T-cell (primary cell): ENCODE results near the gene MMS19. TPM values are rescaled to one million over a fixed set of nuclear protein-coding genes. Genes with fewer than 3 reads are reported as not detected.
"Not testable (repeated sequence)": the region's sequence is repeated elsewhere in the genome, so short reads cannot be mapped to it uniquely, and the experiment has no call there.

Experiments
- ATAC-seq, 4 experiments: fragments of 200-7000 bp in 3 of 4; fragments of 150-1000 bp in 1 of 4; cut with Tn5 transposase; replicated peaks in 1 of 4; 1 replicate in 3 of 4; 2 replicates in 1 of 4; pipeline ENCODE4 v1.10.0; 2021; ENCODE audit warnings: moderate library complexity in 3 of 4, mild to moderate bottlenecking in 2 of 4, moderate number of reproducible peaks in 1 of 4
- CTCF ChIA-PET, 2 donors: fragments of 300-600 bp; sonication (Branson Sonifier 250); formaldehyde crosslinking; loops; one replicate each; lab custom pipeline; 2022; ENCODE audit warnings: antibody characterized with exemption in 2 of 2; lab: Charles Lee
- POLR2A ChIA-PET, 2 donors: fragments of 300-600 bp; sonication (Branson Sonifier 250); formaldehyde crosslinking; loops; one replicate each; lab custom pipeline; 2022; ENCODE audit warnings: antibody characterized with exemption in 2 of 2; lab: Charles Lee
- DNase-seq, 35 experiments: peaks; one replicate each; pipeline versions ENCODE4 v3.0.0 to v3.0.0-alpha.2; 2013 to 2023
- H3K27ac ChIP-seq: one replicate; pipeline ENCODE4 v1.5.1; 2013; ENCODE audit warnings: low read length
- H3K27me3 ChIP-seq, 2 experiments: replicated peaks in 1 of 2; 1 replicate in 1 of 2; 2 replicates in 1 of 2; pipeline versions ENCODE4 v1.6.1 to v1.7.0; 2013; ENCODE audit warnings: low read length in 1 of 2, mixed read lengths in 1 of 2; ENCODE audit not compliant: control insufficient read depth in 2 of 2, insufficient read depth in 2 of 2; ENCODE audit errors: extremely low read depth in 1 of 2
- H3K36me3 ChIP-seq, 2 donors: 1 replicate in 1 of 2; 2 replicates in 1 of 2; pipeline versions ENCODE4 v1.6.1 to v1.7.0; 2013; ENCODE audit warnings: low read length in 1 of 2; ENCODE audit not compliant: control insufficient read depth in 2 of 2, insufficient read depth in 1 of 2; ENCODE audit errors: extremely low read depth in 1 of 2
- H3K4me1 ChIP-seq, 2 experiments: 1 replicate in 1 of 2; 2 replicates in 1 of 2; pipeline versions ENCODE4 v1.6.1 to v1.7.0; 2013; ENCODE audit warnings: low read length in 2 of 2, mixed read lengths in 1 of 2; ENCODE audit not compliant: insufficient read depth in 2 of 2, control insufficient read depth in 1 of 2; ENCODE audit errors: extremely low read depth in 1 of 2
- H3K4me3 ChIP-seq, 2 donors: 1 replicate in 1 of 2; 2 replicates in 1 of 2; pipeline versions ENCODE4 v1.5.1 to v1.7.0; 2013; ENCODE audit warnings: mild to moderate bottlenecking in 2 of 2, low read length in 1 of 2, moderate library complexity in 1 of 2; ENCODE audit not compliant: control insufficient read depth in 1 of 2; ENCODE audit errors: extremely low read depth in 1 of 2
- H3K9me3 ChIP-seq: 2 replicates; pipeline ENCODE4 v1.7.0; 2013
- H3K27ac Mint-ChIP-seq, 2 donors: one replicate each; pipeline ENCODE4 v1.8.0; 2020 to 2021; ENCODE audit warnings: mild to moderate bottlenecking in 2 of 2, mixed read lengths in 2 of 2
- H3K27me3 Mint-ChIP-seq, 2 donors: one replicate each; pipeline ENCODE4 v1.8.0; 2021 to 2022; ENCODE audit warnings: mixed read lengths in 2 of 2
- H3K36me3 Mint-ChIP-seq: one replicate; pipeline ENCODE4 v1.8.0; 2021; ENCODE audit warnings: mixed read lengths
- H3K4me1 Mint-ChIP-seq, 3 donors: one replicate each; pipeline ENCODE4 v1.8.0; 2020 to 2022; ENCODE audit warnings: mixed read lengths in 3 of 3, mild to moderate bottlenecking in 1 of 3
- H3K4me3 Mint-ChIP-seq, 3 donors: one replicate each; pipeline ENCODE4 v1.8.0; 2020 to 2022; ENCODE audit warnings: mild to moderate bottlenecking in 3 of 3, mixed read lengths in 3 of 3, moderate library complexity in 3 of 3
- H3K9me3 Mint-ChIP-seq, 3 donors: one replicate each; pipeline ENCODE4 v1.8.0; 2020 to 2022; ENCODE audit warnings: mixed read lengths in 3 of 3
- WGBS: methylation state at CpG from one replicate; pipeline ENCODE4 v1.1.5; 2013; ENCODE audit warnings: missing lambda C conversion rate; ENCODE audit not compliant: insufficient coverage; 5-methylcytosine and 5-hydroxymethylcytosine counted together
- total RNA-seq, 35 experiments: library from RNA in 6 of 35; stranded (reverse) in 6 of 35; fragments of 120-200 nt in 1 of 35; gene quantifications; one replicate each; pipeline versions ENCODE4 v1.2.1 to v1.2.4 and lab custom pipeline; 2013 to 2026

Gene MMS19
- total RNA-seq, 5 donors from 2014 or later (not counting 1 experiment from before 2014, with no cell fraction given) = 73.8 to 106 (median 93.7) TPM

GRCh38 chr10:97529685-97530465, 31.7 kb upstream of the MMS19 start:
- Histone ChIP-seq H3K27me3 (no peaks in the 10 kb centered on the region), H3K9me3 (no peaks in the 10 kb centered on the region), H3K4me3 (no peak overlapping the region), H3K4me1 (no peaks in the 10 kb centered on the region), H3K36me3 (no peaks in the 10 kb centered on the region), H3K27ac (no peak overlapping the region)
- WGBS = 63% methylated on average over 6 of the region's 14 CpGs
- Mint-ChIP-seq H3K27me3 (no peaks in the 10 kb centered on the region), H3K4me3 (no peak overlapping the region), H3K36me3 (no peaks in the 10 kb centered on the region), H3K27ac (no peak overlapping the region), H3K9me3 (no peaks in the 10 kb centered on the region), H3K4me1 (no peaks in the 10 kb centered on the region)
- CTCF ChIA-PET = no interaction called here
- DNase-seq (no peak), ATAC-seq (no peak)
- POLR2A ChIA-PET = no interaction called here

DNA sequence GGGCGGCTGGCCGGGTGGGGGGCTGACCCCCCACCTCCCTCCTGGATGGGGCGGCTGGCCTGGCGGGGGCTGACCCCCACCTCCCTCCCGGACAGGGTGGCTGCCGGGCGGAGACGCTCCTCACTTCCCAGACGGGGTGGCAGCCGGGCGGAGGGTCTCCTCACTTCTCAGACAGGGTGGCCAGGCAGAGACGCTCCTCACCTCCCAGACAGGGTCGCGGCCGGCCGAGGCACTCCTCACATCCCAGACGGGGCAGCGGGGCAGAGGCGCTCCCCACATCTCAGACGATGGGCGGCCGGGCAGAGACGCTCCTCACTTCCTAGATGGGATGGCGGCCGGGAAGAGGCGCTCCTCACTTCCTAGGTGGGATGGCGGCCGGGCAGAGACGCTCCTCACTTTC, 30.7 kb upstream of the MMS19 start:
- CTCF ChIA-PET, H3K27me3 ChIP-seq, H3K4me3 Mint-ChIP-seq, H3K36me3 Mint-ChIP-seq, POLR2A ChIA-PET, H3K4me1 Mint-ChIP-seq, H3K36me3 ChIP-seq, H3K9me3 ChIP-seq, H3K9me3 Mint-ChIP-seq, H3K27me3 Mint-ChIP-seq, H3K4me3 ChIP-seq, H3K27ac Mint-ChIP-seq, DNase-seq, H3K27ac ChIP-seq, ATAC-seq, H3K4me1 ChIP-seq: not testable (repeated sequence)
- WGBS = 100% methylated on average over 5 of the region's 29 CpGs

- H3K4me1 ChIP-seq = no peaks in the 10 kb centered on the region
- no peak overlapping the region for H3K4me3 Mint-ChIP-seq
- DNase-seq (no peak), ATAC-seq (no peak)
- CTCF ChIA-PET = no interaction called here
- H3K4me3 ChIP-seq = no peak overlapping the region
- no peaks in the 10 kb centered on the region for H3K9me3 ChIP-seq
- no peaks in the 10 kb centered on the region for H3K36me3 ChIP-seq
- H3K9me3 Mint-ChIP-seq = no peaks in the 10 kb centered on the region
- POLR2A ChIA-PET = no interaction called here
- peaks cover 0 to 4% of the 10 kb centered on the region in 2 donors for H3K27me3 Mint-ChIP-seq
- WGBS = 80% methylated on average over 1 of the region's 1 CpG
- no peaks in the 10 kb centered on the region for H3K4me1 Mint-ChIP-seq
- no peak overlapping the region for H3K27ac ChIP-seq
- peaks cover 0 to 18% of the 10 kb centered on the region in 2 experiments for H3K27me3 ChIP-seq
- no peaks in the 10 kb centered on the region for H3K36me3 Mint-ChIP-seq
- no peak overlapping the region for H3K27ac Mint-ChIP-seq
Measured at GRCh38 chr10:97525683-97526110, 27.5 kb upstream of the MMS19 start.

DNA sequence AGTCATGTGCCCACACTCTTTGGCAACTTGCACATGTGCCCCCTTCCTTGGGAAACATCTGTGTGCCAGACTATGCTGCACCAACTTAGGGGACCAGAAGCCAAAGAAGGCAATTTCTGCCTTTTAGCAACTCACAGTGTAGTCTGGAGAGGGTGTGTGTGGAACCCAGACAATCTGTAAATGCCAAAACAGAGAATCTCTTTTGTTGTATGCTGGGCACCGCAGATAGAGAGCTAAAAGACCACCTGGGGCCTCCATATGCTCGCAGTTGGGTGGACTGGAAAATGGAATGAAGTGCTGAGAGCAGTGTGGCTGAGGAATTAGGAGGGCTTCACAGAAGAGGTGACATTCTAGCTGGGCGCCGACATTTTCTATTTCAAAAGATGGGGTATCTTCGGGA, 26.9 kb upstream of the MMS19 start:
- Mint-ChIP-seq H3K36me3 (no peaks in the 10 kb centered on the region), H3K27me3 (peaks cover 0 to 5% of the 10 kb centered on the region in 2 donors), H3K4me1 (no peaks in the 10 kb centered on the region), H3K27ac (no peak overlapping the region), H3K4me3 (no peak overlapping the region), H3K9me3 (no peaks in the 10 kb centered on the region)
- peaks cover 0 to 21% of the 10 kb centered on the region in 2 experiments for H3K27me3 ChIP-seq
- no peaks in the 10 kb centered on the region for H3K36me3 ChIP-seq
- WGBS = 89% methylated on average over 2 of the region's 5 CpGs
- no peak overlapping the region for H3K4me3 ChIP-seq
- POLR2A ChIA-PET = no interaction called here
- no peaks in the 10 kb centered on the region for H3K4me1 ChIP-seq
- CTCF ChIA-PET = no interaction called here
- DNase-seq = no peak
- H3K9me3 ChIP-seq = no peaks in the 10 kb centered on the region
- ATAC-seq = no peak
- H3K27ac ChIP-seq = no peak overlapping the region

GRCh38 chr10:97522937-97523336, 24.7 kb upstream of the MMS19 start:
- 93% methylated on average over 6 of the region's 8 CpGs for WGBS
- H3K9me3 ChIP-seq = no peaks in the 10 kb centered on the region
- H3K27me3 ChIP-seq = peaks cover 0 to 26% of the 10 kb centered on the region in 2 experiments
- Mint-ChIP-seq H3K27me3 (peaks cover 0 to 5% of the 10 kb centered on the region in 2 donors), H3K4me1 (no peaks in the 10 kb centered on the region), H3K36me3 (no peaks in the 10 kb centered on the region), H3K4me3 (no peak overlapping the region), H3K9me3 (no peaks in the 10 kb centered on the region), H3K27ac (no peak overlapping the region)
- H3K36me3 ChIP-seq = no peaks in the 10 kb centered on the region
- H3K4me3 ChIP-seq = no peak overlapping the region
- POLR2A ChIA-PET = no interaction called here
- CTCF ChIA-PET = no interaction called here
- H3K27ac ChIP-seq = no peak overlapping the region
- DNase-seq (no peak), ATAC-seq (no peak)
- no peaks in the 10 kb centered on the region for H3K4me1 ChIP-seq

- H3K36me3 Mint-ChIP-seq = no peaks in the 10 kb centered on the region
- ATAC-seq (no peak), DNase-seq (no peak)
- peaks cover 0 to 7% of the 10 kb centered on the region in 2 donors for H3K27me3 Mint-ChIP-seq
- Histone ChIP-seq H3K9me3 (no peaks in the 10 kb centered on the region), H3K27me3 (peaks cover 0 to 31% of the 10 kb centered on the region in 2 experiments), H3K4me3 (no peak overlapping the region), H3K27ac (no peak overlapping the region), H3K36me3 (no peaks in the 10 kb centered on the region), H3K4me1 (no peaks in the 10 kb centered on the region)
- ChIA-PET CTCF (interaction anchor here in 1 of 2 donors (0.6 kb wide), 2 partner anchors 12 to 244 kb away, joined by 3 to 6 read pairs; no protein-coding TSS in a partner anchor), POLR2A (no interaction called here)
- no peaks in the 10 kb centered on the region for H3K9me3 Mint-ChIP-seq
- no peaks in the 10 kb centered on the region for H3K4me1 Mint-ChIP-seq
- 82% methylated on average over 6 of the region's 6 CpGs for WGBS
- H3K27ac Mint-ChIP-seq = no peak overlapping the region
- H3K4me3 Mint-ChIP-seq = no peak overlapping the region
Measured at GRCh38 chr10:97522071-97522470, 23.8 kb upstream of the MMS19 start.
